DND-41 (cell line): ENCODE measurements around the gene NR1D2.

Experiments
- ATAC-seq: fragments of 200-7000 bp; cut with Tn5 transposase; 3 replicates; pipeline ENCODE4 v1.9.1; 2021; ENCODE audit warnings: low read depth; ENCODE audit not compliant: insufficient read depth
- DNase-seq: peaks from one replicate; pipeline ENCODE4 v3.0.0-alpha.2; 2020
- H2AFZ ChIP-seq: 2 replicates; pipeline ENCODE4 v1.6.0; 2012; ENCODE audit warnings: low read depth, low read length
- H3K27ac ChIP-seq: 2 replicates; pipeline ENCODE4 v1.5.1; 2012; ENCODE audit warnings: low read length, inconsistent platforms
- H3K27me3 ChIP-seq: fragments of 200-600 bp; sonication (generic); 2 replicates; pipeline ENCODE4 v1.6.0; 2012; ENCODE audit warnings: low read length, mild to moderate bottlenecking, inconsistent platforms; ENCODE audit not compliant: insufficient read depth, poor library complexity
- H3K36me3 ChIP-seq: 2 replicates; pipeline ENCODE4 v1.5.1; 2012; ENCODE audit warnings: low read length, inconsistent platforms; ENCODE audit not compliant: insufficient read depth
- H3K4me1 ChIP-seq: 2 replicates; pipeline ENCODE4 v1.5.1; 2012; ENCODE audit warnings: mild to moderate bottlenecking, low read length; ENCODE audit not compliant: insufficient read depth
- H3K4me2 ChIP-seq: 2 replicates; pipeline ENCODE4 v1.6.0; 2012; ENCODE audit warnings: mild to moderate bottlenecking, moderate library complexity, low read length, inconsistent platforms; ENCODE audit not compliant: insufficient read depth
- H3K4me3 ChIP-seq, 2 experiments: fragments of 200-600 bp in 1 of 2; shearing (Covaris generic) in 1 of 2; 2 replicates each; pipeline ENCODE4 v1.5.1; 2012 to 2016; ENCODE audit warnings: inconsistent platforms in 2 of 2, low read length in 2 of 2, mild to moderate bottlenecking in 2 of 2, low read depth in 1 of 2, moderate library complexity in 1 of 2
- H3K79me2 ChIP-seq: 2 replicates; pipeline ENCODE4 v1.6.0; 2012; ENCODE audit warnings: low read length, inconsistent platforms; ENCODE audit not compliant: insufficient read depth
- H3K9ac ChIP-seq: 2 replicates; pipeline ENCODE4 v1.6.0; 2012; ENCODE audit warnings: low read depth, mild to moderate bottlenecking, inconsistent platforms, low read length, moderate library complexity
- H3K9me3 ChIP-seq: 2 replicates; pipeline ENCODE4 v1.5.1; 2012; ENCODE audit warnings: low read length, moderate library complexity, mild to moderate bottlenecking, inconsistent platforms; ENCODE audit not compliant: insufficient read depth, severe bottlenecking
- H4K20me1 ChIP-seq: 2 replicates; pipeline ENCODE4 v1.6.0; 2012; ENCODE audit warnings: low read length; ENCODE audit not compliant: insufficient read depth
- EZH2 ChIP-seq: IDR thresholded peaks from 3 replicates; pipeline ENCODE4 v1.6.1; 2012; ENCODE audit warnings: borderline replicate concordance, low read depth, mild to moderate bottlenecking, moderate library complexity, low read length, inconsistent platforms; ENCODE audit not compliant: severe bottlenecking
- TF ChIP-seq, protein P1 (sequence below): IDR thresholded peaks from 2 replicates; pipeline ENCODE4 v1.5.1; 2012; ENCODE audit warnings: borderline replicate concordance, low read length, moderate library complexity, mild to moderate bottlenecking; ENCODE audit not compliant: poor library complexity, severe bottlenecking; ENCODE audit errors: extremely low read depth

Gene NR1D2

DNA sequence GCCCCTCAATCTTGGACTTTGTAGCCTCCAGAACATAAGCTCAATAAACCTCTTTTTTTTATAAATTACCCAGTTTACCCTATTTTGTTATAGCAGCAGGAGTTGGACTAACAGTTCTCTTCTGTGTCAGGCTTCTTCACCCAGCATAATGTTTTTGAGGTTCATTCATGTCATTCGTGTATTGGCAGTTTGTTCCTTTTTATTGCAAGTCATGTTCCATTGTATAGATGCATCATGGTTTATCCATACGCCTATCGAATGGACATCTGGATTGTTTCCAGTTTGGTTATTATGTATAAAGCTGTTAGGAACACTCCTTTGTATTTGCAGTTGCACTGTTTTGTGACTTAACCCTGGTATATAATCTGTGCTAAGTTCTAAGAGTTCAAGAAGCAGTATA is 39.8 kb downstream of the NR1D2 start:
- no peak for DNase-seq
- no peak overlapping the region for H3K9ac ChIP-seq
- ATAC-seq, result no peak
- no peaks in the 10 kb centered on the region for H3K4me1 ChIP-seq
- H3K4me2 ChIP-seq, result no peak overlapping the region
- no peaks in the 10 kb centered on the region for H3K36me3 ChIP-seq
- no peak overlapping the region for H3K27ac ChIP-seq
- H3K4me3 ChIP-seq, result no peak overlapping the region
- no peak for TF ChIP-seq EZH2
- TF ChIP-seq, protein P1, sequence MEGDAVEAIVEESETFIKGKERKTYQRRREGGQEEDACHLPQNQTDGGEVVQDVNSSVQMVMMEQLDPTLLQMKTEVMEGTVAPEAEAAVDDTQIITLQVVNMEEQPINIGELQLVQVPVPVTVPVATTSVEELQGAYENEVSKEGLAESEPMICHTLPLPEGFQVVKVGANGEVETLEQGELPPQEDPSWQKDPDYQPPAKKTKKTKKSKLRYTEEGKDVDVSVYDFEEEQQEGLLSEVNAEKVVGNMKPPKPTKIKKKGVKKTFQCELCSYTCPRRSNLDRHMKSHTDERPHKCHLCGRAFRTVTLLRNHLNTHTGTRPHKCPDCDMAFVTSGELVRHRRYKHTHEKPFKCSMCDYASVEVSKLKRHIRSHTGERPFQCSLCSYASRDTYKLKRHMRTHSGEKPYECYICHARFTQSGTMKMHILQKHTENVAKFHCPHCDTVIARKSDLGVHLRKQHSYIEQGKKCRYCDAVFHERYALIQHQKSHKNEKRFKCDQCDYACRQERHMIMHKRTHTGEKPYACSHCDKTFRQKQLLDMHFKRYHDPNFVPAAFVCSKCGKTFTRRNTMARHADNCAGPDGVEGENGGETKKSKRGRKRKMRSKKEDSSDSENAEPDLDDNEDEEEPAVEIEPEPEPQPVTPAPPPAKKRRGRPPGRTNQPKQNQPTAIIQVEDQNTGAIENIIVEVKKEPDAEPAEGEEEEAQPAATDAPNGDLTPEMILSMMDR, result no peak
- H4K20me1 ChIP-seq, result no peaks in the 10 kb centered on the region
- no peaks in the 10 kb centered on the region for H3K79me2 ChIP-seq
- no peak overlapping the region for H2AFZ ChIP-seq
- peaks cover 3% of the 10 kb centered on the region for H3K9me3 ChIP-seq
- H3K27me3 ChIP-seq, result no peaks in the 10 kb centered on the region

DNA sequence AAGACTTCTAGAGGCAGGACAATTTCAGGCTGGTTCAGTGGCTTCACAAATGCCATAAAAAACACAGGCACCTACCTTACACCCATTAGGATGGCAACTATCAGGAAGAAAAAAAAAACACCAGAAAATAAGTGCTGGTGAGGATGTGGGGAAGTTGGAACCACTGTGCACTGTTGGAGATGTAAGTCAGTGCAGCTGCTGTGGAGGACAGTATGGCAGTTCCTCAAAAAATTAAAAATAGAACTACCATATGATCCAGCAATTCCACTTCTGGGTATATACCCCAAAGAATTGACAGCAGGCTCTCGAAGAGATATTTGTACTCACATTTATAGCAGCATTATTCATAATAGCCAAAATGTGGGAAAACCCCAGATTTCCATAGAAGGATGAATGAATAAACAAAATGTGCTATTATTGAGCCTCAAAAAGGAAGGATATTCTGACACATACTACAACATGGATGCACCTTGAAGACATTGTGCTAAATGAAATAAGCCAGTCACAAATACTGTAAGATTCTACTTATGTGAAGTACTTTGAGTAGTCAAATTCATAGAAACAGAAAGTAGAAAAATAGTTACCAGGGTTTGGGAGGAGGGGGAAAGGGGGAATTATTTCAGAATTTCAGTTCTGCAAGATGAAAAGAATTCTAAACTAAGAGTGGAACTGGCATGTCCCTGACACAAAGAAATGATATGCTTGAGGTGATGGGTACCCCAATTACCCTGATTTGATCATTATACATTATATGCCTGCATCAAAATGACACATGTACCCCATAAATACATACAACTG is 40.9 kb downstream of the NR1D2 start:
- DNase-seq (no peak), ATAC-seq (no peak)
- no peak overlapping the region for H3K9ac ChIP-seq
- H3K36me3 ChIP-seq, result no peaks in the 10 kb centered on the region
- TF ChIP-seq EZH2, result no peak
- TF ChIP-seq, protein P1, result no peak
- H3K27me3 ChIP-seq, result no peaks in the 10 kb centered on the region
- no peaks in the 10 kb centered on the region for H3K79me2 ChIP-seq
- no peaks in the 10 kb centered on the region for H4K20me1 ChIP-seq
- H3K27ac ChIP-seq, result no peak overlapping the region
- no peak overlapping the region for H2AFZ ChIP-seq
- no peak overlapping the region for H3K4me3 ChIP-seq
- peaks cover under 1% of the 10 kb centered on the region; the same call in 1 of the 2 replicates for H3K4me1 ChIP-seq
- no peak overlapping the region for H3K4me2 ChIP-seq
- H3K9me3 ChIP-seq, result peaks cover 3% of the 10 kb centered on the region

DNA sequence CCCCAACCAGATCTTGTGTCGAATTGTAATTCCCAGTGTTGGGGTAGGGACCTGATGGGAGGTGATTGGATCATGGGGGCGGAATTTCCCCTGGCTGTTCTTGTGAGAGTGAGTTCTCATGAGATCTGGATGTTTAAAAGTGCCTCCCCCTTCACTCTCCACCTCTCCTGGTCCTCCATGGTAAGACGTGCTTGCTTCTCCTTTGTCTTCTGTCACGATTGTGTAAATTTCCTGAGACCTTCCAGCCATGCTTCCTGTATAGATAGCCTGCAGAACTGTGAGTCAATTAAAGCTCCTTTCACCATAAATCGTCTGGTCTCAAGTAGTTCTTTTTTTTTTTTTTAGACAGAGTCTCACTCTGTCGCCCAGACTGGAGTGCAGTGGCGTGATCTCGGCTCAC is 42.3 kb downstream of the NR1D2 start:
- no peak overlapping the region for H3K9ac ChIP-seq
- H3K79me2 ChIP-seq, result no peaks in the 10 kb centered on the region
- no peaks in the 10 kb centered on the region for H3K27me3 ChIP-seq
- no peak overlapping the region for H3K4me2 ChIP-seq
- H3K27ac ChIP-seq, result no peak overlapping the region
- H3K36me3 ChIP-seq, result no peaks in the 10 kb centered on the region
- H3K4me1 ChIP-seq, result peaks cover 15% of the 10 kb centered on the region
- no peaks in the 10 kb centered on the region for H3K9me3 ChIP-seq
- DNase-seq (no peak), ATAC-seq (no peak)
- no peaks in the 10 kb centered on the region for H4K20me1 ChIP-seq
- no peak overlapping the region for H2AFZ ChIP-seq
- H3K4me3 ChIP-seq, result no peak overlapping the region
- TF ChIP-seq, protein P1, result no peak
- no peak for TF ChIP-seq EZH2
